Central memory CD4-positive, alpha-beta T cell (primary cell): ENCODE results near the gene ALDH3B1.
A peak's percentile ranks its signal among the peaks of the same experiment; 100 is the strongest.

Source experiments
- DNase-seq: peaks from one replicate; pipeline ENCODE4 v3.0.0; 2022

ALDH3B1 gene

GRCh38 chr11:68032997-68033707 is 23.0 kb downstream of the ALDH3B1 start:
- DNase-seq, result no peak

GRCh38 chr11:68033708-68034045 is 23.6 kb downstream of the ALDH3B1 start:
- DNase-seq, result no peak

GRCh38 chr11:68035266-68035876 is 25.2 kb downstream of the ALDH3B1 start:
- no peak for DNase-seq

GRCh38 chr11:68036141-68036716 is 26.1 kb downstream of the ALDH3B1 start:
- no peak for DNase-seq

GRCh38 chr11:68036717-68037239 is 26.7 kb downstream of the ALDH3B1 start:
- DNase-seq, result no peak

- no peak for DNase-seq
Measured at GRCh38 chr11:68037411-68038225, 27.5 kb downstream of the ALDH3B1 start.

- no peak for DNase-seq
Measured at GRCh38 chr11:68038226-68038717, 28.1 kb downstream of the ALDH3B1 start.

GRCh38 chr11:68038718-68039525 is 28.8 kb downstream of the ALDH3B1 start, which contains the start of gene TCIRG1:
TSS of gene TCIRG1 (plus strand) at chr11:68039025. CDS start at chr11:68041272, 2,247 bp downstream.
- DNase-seq, result peak; percentile 41

GRCh38 chr11:68039526-68040086 is 29.5 kb downstream of the ALDH3B1 start:
- DNase-seq, result no peak

- DNase-seq, result peak; percentile 56
Measured at GRCh38 chr11:68040101-68040956, 30.2 kb downstream of the ALDH3B1 start.

GRCh38 chr11:68040957-68041591 is 30.9 kb downstream of the ALDH3B1 start:
- DNase-seq, result no peak

- no peak for DNase-seq
Measured at GRCh38 chr11:68041617-68042218, 31.6 kb downstream of the ALDH3B1 start.

GRCh38 chr11:68042219-68043028 is 32.3 kb downstream of the ALDH3B1 start:
- no peak for DNase-seq

GRCh38 chr11:68043029-68043348 is 32.9 kb downstream of the ALDH3B1 start:
- DNase-seq, result no peak

- DNase-seq, result no peak
Measured at GRCh38 chr11:68043349-68044144, 33.4 kb downstream of the ALDH3B1 start.

- no peak for DNase-seq
Measured at GRCh38 chr11:68044145-68044813, 34.2 kb downstream of the ALDH3B1 start.

- no peak for DNase-seq
Measured at GRCh38 chr11:68044898-68045351, 34.8 kb downstream of the ALDH3B1 start.
